GM21825 (cell line): ENCODE measurements around the gene KRT8.

Experiments
- ATAC-seq: cut with Tn5 transposase; IDR thresholded peaks from one replicate; pipeline ENCODE4 v1.9.1; 2021; ENCODE audit warnings: mild to moderate bottlenecking, moderate library complexity; ENCODE audit not compliant: unreplicated experiment

KRT8 gene

DNA sequence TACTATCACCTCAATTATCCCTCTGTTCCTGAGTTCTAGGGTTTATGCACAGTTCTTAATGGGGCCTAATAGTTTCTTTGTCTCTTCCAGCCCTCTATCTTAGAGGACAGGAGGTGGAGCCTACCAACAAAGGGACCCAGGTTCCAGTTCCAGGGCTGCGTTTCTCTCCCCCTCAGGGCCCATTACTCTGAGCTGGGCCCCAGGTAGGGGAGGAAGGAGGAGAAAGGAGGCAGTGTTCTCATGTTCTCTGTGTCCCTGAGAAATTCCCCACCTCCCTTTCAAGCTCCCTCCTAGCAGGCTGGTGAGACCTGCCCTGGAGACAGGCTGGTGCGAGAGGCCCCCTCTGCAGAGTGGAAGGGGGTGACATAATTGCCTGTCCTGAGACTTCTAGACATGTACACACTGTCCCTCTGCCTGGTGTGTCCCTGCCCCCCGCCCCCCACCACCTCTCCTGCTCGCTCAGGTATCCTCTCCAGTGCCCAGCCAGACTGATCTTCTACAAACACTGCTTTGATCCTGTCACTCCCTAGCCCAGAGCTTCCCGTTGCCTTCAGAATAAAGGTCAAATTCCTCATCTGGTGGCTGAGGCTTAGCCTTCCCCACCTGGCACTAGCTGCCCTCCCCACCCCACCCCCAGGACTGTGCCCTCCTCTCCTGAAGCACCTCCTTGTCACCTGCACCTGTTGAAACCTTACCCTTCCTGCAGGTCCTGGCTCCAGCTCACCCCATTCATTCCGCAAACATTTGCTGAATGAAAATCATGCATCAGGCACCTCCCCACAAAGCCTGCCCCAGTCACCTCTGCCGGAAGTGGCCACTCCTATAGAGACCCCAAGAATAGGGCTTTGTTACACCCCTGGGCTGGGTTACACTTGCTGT is 21.1 kb upstream of the KRT8 start:
- ATAC-seq: no peak

DNA sequence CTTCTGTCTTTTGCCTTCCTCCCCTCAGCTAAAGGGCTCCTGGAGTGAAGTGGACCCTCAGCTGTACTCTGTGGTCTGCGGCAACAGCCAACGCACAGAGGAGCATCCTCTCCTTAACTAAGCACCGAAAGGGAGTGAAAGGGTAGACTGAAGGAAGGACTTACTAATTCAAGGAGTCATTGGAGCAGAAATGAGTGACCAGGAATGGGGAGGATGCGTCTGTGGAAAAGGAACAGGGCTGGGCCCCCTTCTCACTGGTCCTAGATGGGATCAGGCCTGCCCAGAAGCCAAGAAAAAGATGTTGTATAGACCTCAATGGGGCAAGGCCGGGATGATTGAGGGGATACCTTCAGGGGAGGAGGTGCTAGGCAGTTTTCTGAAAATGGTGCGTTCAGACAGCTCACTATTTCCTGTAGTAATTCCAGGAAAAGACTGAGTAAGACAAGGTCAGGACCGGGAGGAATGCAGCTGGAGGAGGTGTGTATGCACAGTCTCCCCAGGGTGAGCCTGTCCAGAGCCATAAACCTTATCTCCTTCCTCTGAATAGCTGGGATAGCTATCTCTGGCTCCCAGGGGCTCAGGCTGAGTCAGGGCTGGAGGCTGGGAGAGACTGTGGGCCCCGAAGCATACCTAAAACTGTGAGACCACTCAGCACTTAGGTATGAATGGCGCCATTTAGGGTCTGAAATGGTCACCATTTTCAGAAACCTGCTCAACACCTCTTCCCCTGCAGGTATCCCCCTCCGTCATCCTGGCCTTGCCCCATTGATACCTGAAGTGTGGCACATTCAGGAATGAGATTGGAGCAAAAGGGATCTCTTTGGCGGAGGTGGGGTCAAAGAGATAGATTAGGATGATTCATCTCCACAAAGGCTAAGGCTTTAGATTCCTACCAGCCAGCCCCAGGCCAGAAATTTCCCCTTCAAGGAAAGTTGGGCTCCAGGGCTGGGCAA is 20.2 kb upstream of the KRT8 start:
- no peak for ATAC-seq

DNA sequence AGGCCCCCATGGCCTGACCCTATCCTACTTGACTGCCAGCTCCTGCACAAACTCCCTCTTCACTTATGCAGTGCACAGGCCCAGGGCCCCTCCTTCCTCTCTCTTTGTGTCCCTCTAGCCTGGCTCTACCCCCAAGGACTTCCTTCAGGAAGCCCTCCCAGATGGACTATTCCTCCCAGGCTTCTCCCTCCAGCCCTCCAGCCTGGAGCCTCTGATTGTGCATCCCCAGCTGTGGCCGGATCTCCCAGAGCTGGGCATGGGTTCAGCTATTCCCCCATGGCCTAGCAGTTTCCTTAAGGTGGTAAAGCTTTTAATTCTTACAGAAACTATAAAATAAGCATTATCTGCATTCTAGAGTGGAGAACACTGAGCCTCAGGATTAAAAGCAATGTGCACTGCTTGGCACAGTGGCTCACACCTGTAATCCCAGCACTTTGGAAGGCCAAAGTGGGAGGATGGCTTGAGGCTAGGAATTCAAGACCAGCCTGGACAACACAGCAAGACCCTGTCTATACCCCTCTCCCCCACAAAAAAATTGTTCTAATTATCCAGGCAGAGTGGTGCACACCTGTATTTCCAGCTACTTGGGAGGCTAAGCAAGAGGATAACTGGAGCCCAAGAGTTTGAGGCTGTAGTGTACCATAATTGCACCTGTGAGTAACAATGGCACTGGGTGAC is 16.8 kb upstream of the KRT8 start:
- no peak for ATAC-seq

DNA sequence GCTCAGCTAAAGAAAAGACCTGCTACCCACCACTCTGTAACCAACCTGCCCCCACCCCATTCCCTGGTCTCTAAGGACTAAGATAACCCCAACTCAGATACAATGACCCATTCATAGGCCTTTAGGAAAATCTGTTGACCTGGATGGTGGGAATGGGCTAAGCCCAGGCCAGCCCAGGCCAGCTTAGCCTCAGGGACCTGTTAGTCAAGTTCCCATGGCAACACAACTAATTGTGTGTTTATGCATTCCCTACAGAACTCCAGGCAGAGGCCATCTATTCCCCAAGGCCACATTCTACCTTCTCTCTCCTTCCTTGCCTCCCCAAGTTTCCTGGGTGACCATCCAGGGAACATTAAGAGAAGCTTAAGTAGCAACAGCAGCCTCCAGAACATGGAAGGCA is 16.1 kb upstream of the KRT8 start:
- ATAC-seq: no peak

DNA sequence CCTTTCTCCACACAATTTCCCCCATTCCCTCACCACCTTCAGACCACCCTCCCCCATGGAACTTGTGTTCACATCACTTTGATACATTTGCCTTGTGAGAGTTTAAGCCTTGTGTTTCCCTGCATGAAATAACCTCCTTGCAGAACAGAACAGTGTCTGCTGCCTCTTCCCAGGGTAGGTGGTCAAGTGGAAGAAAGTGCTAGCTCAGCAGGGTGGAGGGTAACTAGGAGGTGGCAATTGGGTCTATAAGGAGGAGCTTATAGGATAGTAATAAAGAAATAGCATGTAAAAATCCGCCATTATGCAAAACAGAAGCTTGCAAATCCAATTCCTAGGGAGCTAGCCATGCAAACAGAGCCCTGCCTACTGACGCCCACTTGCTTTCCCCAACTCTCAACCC is 13.9 kb upstream of the KRT8 start:
- ATAC-seq: no peak

DNA sequence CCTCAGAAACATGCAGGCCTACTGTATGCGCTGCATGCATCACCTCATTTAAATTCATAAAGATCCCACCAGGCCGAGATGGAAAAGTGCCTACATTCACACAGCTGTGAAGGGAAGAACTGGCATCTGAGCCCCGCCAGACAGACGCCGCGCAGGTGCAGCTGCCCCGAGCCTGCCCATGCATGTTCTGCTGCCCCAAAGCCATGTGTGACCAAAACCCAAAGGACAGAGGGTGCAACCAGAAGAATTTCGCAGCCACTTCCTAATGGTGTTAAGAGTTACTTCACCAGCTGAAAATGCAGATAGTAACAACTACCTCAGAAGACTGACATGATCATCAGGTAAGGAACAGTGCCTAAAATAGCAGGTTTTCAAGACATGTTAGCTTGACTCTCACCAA is 13.5 kb upstream of the KRT8 start:
- ATAC-seq: no peak

DNA sequence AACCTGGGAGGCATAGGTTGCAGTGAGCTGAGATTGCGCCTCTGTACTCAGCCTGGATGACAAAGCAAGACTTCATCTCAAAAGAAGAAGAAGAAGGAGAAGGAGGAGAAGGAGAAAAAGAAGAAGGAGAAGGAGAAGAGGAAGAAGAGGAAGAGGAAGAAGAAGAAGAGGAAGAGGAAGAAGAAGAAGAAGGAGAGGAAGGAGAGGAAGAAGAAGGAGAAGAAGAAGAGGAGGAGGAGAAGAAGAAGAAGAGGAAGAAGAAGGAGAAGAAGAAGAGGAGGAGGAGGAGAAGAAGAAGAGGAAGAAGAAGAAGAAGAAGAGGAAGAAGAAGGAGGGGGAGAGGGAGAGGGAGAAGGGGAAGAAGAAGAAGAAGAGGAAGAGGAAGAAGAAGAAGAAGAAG is 12.9 kb upstream of the KRT8 start:
- ATAC-seq: no peak

DNA sequence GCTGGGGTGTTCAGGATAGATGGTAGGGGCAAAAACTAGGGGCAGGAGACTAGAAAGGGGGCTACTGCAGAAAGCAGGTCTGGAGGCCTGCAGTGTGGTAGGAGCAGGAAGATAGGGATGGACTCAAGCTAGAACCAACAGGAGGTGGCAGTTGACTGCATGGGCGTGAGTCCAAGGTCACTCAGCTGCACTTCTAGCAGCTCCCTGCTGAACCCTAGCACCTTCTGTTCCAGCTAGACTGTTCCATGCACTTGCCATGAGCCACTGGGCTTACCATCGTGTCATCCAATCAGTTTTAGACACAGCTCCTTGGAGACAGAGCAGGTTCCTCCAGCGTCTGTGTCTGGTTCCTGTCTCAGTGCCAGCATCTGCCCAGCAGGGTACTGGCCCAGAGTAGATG is 11.3 kb upstream of the KRT8 start:
- no peak for ATAC-seq

DNA sequence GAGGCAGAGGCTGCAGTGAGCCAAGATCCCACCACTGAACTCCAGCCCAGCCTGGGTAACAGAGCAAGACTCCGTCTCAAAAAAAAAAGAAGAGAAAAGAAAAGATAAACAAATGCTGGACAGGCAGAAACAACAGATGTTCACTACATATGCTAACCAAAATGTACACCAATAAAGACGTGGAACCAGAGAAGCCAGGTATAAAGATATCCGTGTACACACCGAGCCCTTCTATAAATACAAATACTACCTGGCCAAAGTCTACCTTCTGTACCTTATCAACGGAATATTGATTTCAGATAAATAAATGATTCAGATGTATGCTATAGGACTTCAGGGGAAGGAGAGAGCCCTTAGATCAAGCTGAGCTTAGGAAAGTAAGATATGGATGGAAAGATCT is 10.8 kb upstream of the KRT8 start:
- ATAC-seq: no peak

DNA sequence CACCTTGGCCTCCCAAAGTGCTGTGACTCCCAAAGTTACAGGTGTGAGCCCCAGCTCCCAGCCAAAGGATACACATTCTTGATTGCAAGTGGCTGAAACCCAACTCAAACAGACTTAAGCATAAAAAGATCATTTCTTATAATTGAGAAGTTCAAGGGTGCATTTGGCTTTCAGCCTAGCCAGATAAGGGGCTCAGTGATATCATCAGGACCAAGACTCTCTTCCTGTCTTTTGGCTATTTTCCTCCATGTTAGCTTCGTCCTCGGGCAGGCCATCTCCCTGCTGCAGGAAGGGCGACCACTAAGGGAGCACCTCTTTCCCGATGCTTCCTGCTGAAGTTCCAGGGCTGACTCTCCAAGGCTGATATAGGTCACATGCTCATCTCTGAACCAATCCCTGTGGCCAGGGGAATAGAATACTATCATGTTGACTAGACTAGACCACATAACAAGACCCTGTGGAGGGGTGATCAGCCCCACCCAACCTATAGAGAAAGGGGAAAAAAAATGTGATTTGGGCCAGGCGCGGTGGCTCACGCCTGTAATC is 9.8 kb upstream of the KRT8 start:
- no peak for ATAC-seq

DNA sequence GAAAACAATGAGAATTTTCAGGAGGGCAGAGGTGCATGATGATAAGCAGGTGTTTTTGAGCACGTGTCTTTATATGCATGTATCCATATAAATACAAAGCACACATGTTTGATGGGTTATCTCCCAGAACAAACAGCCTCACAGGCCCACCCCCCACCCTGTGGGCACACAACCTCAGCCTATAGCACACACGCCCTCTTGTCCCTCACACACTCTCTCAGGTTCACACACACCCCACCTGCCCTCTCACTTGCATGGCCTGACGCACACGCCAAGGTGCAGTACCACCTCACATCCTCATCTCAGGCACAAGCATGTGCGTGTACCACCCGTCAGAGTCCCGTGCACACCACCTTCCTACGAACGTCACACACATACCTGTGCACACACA is 8.6 kb upstream of the KRT8 start:
- no peak for ATAC-seq

DNA sequence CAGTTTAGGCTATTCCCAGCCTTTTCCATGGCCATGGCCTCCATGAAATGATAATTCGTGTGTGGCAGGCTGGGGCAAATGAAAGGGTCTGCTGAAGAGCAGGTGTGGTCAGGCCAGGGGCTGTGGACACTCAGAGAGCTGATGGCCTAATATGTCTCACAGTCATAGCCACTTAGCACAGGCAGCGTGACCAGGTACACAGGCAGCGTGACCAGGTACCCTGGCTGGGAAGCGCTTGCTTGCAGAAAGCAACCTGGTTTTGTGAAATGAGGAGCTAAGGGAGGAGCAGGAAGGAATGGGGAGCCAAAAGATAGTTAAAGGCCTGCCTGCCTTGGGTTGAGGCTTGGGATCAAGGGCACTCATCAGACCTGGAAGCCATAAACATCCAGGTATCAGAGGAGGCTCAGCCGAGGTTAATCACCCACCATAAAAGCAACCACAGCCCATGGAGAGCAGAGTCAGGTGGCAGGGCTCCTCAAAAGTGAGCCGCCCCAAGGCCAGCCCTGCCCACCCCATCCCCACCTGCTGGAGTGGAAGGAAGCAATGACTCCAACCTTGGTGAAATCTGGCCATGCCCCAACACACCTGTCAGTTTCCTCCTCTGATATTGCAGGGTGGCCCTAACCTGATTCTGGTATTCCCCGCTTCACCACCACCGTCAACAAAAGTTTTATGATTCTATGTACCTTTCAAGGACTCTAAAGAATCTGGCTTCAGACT is 8.0 kb upstream of the KRT8 start:
- no peak for ATAC-seq

DNA sequence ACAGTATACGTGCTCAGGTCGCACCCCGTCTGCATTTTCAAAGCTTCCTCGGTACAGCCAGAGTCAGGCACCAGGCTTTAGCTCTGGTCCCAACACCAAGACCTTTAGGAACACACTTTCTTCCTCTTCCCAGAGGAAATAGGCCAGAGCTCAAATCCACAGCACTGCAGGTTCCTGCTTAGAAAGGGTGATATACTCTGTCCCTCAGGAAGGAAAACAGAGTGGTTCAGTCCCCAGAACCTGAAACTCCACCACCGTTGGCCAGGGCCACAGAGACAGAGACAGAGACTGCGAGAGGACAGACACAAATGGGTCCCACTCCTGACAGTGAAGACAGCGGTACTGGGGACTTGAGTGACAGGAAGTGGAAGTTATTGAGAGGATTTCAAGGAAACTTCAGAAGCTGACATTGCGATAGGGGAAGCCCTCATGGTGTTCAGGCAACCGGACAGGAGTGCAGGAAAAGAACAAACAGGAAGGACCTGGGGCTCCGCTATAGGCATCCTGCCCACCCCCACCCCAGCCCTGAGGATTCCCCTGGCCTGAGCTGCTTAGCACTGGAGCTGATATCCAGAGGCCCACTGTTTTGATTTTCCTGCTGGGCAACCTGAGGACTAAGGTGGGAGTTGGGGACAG is 5.5 kb upstream of the KRT8 start:
- no peak for ATAC-seq

DNA sequence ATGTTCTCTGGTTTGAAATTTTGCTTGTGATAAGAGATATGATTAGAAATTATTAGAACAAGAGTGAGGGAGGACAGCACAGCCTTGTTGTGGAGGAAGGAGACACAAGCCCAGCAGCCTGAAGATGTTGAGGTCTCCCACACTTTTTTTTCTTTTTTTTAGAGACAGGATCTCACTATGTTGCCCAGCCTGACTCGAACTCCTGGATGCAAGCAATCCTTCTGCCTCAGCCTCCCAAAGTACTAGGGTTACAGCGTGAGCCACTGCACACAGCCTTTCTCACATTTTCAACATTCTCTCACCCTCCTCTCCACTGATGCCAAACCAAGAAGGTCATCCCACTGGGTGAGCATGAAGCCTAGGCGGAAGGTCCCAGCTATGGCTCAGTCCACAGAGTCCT is 4.9 kb upstream of the KRT8 start:
- no peak for ATAC-seq

DNA sequence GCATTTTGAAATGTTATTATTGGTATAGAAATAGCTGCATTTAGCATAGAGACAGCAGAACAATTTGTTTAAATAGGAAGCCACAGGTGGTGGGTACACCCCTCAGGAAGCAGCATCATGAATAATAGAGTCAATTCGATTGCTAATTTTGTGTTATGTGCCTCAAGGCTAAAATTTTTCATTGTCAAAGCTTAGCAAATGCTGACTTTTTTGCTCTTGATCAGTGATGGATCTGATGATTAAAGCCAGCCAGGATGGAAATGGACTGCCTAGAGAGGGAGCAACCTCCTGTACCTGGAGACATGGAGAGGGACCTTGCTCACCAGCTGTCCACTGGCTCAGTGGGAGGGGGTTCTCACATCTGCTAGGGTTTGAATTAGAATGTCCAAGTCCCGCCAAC is 4.5 kb upstream of the KRT8 start:
- no peak for ATAC-seq

DNA sequence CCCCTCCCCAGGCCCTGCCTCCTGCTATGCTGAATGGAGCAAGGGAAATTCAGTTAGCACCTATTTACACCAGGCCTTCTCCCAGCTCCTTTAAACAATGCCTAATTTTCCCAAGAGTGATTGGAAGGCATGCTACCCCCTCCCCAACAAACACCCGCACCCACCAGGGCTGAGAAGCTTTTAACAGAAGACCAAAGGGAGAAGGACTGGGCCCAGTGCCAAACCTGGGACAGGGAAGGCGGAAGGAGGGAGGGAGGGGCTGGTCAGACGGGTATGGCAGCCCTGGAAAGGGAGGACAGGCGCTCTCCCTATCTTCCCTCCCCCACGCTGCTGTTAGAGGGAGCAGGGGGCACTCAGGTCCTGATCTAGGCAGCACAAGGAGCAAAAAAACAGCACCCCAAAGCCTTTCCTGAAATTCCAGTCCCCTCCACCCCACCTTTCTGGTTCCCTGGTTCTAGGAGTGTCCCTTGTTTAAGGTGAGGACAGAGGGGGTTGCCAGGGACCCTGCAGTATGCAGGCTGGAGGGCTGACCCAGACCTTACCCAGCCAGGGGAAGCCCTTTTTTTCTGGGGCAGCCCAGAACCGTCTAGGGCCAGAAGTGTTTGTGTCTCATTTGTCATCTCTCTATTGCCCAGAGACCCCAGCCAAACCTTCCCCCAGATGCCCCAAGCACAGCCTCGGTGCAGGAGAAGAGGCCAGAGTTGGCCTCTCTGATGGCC is 2.4 kb upstream of the KRT8 start:
- no peak for ATAC-seq

DNA sequence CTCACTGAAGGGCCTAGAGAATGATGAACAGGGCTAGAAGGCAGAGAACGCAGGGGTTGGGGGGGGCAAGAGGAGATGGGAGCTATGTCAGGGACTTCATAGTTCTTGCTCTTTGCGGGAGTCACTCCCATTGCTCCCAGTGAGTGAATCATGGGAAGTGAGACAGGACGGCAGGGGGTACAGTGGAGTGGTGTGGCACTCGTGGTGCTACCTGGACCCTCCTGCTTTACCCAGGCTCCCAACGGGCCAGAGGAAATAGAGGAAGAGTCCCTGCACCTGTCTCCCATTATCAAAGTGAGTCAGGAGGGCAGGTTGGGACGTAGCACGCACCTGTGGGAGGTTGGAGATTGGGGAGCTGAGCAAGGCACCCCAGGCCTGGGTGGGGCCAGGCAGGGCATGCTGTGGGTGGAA is 1.3 kb upstream of the KRT8 start:
- no peak for ATAC-seq

DNA sequence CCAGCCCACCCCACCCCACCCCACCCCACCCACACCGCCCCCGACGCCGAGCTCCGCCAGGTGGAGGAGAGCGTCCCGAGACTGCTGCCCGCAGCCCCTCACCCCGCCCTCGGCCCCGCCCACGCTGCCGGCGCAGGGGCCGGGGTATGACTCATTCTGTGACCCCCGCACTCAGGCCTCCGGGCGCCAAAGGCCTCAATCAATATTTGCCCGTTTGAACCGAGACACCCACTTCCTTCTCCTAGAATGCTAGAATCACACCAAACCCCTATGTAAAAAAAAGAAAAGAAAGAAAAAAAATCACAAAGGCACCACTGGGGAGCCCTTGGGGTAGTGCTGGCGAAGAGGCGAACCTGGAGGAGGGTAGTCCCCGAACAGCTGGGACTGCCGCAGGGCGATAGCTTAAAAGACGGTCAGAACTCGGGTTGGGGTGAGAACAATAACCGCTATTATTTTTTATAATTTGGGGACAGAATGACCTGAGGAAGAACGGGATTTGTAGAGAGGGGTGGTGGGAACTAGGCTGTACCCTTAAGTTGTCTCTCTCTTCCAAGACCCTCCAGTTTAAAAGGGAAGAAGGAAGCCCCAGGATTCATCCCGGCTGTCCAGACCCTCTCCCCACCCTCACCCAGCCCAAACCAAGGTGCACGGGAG is 894 bp downstream of the KRT8 start:
- ATAC-seq: peak; percentile 56

DNA sequence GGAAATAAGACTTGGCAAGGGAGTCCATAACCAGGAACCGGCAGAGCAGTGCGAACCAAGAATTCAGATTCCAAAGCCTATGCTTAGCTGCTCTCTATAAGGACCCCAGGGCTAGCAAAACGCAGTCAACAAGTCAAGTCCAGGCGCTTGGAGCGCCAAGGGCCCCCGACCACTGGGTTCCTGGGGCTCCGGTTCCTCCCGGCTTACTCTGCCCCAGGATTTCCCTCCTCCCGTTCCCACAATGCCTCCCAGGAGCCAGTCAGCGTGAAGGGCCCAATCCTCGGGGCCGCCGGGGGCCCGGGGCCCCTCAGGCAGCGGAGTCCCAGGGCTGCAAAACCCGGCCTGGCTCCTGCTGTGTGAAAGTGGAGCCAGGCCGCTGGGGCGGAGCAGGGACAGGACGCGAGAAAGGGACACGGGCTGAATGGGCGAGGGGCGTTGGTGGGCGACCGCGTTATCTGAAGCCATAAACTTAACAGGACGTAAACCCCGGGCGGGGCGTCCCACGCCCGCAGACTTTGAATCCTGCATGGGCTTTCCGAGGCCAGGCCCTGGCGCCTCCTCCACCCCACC is 1.5 kb downstream of the KRT8 start:
- no peak for ATAC-seq
